ENCODE measurements around the gene CACNG4.

GRCh38 chr17:67074781-67075180, 110.3 kb downstream of the CACNG4 start:
- TF ChIP-seq, protein P1, sequence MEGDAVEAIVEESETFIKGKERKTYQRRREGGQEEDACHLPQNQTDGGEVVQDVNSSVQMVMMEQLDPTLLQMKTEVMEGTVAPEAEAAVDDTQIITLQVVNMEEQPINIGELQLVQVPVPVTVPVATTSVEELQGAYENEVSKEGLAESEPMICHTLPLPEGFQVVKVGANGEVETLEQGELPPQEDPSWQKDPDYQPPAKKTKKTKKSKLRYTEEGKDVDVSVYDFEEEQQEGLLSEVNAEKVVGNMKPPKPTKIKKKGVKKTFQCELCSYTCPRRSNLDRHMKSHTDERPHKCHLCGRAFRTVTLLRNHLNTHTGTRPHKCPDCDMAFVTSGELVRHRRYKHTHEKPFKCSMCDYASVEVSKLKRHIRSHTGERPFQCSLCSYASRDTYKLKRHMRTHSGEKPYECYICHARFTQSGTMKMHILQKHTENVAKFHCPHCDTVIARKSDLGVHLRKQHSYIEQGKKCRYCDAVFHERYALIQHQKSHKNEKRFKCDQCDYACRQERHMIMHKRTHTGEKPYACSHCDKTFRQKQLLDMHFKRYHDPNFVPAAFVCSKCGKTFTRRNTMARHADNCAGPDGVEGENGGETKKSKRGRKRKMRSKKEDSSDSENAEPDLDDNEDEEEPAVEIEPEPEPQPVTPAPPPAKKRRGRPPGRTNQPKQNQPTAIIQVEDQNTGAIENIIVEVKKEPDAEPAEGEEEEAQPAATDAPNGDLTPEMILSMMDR (IDR thresholded peaks at IDR 0.05) = no peak
- no peak for TF ChIP-seq POLR2AphosphoS5 (IDR thresholded peaks at IDR 0.05)
- TF ChIP-seq POLR2A (IDR thresholded peaks at IDR 0.05) = no peak
- no peak for TF ChIP-seq EP300 (IDR thresholded peaks at IDR 0.05; ENCODE audit: low read depth)
